GM18868 (cell line): ENCODE measurements around the gene LTBP2.

ENCODE experiments used
- ATAC-seq: cut with Tn5 transposase; IDR thresholded peaks from one replicate; pipeline ENCODE4 v1.9.1; 2021; ENCODE audit warnings: mild to moderate bottlenecking, moderate library complexity; ENCODE audit not compliant: unreplicated experiment

LTBP2 gene

DNA sequence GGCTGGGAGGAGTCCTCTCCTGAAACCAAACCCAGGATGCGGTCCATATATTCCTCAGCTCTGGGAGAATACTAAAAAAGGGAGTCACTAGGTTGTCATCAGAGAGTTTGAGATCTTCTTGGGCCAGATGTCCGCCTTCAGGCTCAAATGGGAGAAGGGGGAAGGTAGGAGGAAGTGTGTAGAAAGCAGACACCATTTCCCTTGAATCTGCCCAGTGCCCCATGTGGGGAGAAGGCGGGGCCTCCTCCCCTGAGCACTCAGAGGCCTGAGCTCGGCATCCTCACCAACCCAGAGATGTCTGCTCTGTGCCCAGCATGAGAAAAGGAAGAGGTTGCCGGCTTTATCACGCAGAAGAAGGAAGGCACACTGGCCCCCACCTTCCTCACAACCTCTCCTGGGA, 37.3 kb downstream of the LTBP2 start:
- ATAC-seq = no peak

DNA sequence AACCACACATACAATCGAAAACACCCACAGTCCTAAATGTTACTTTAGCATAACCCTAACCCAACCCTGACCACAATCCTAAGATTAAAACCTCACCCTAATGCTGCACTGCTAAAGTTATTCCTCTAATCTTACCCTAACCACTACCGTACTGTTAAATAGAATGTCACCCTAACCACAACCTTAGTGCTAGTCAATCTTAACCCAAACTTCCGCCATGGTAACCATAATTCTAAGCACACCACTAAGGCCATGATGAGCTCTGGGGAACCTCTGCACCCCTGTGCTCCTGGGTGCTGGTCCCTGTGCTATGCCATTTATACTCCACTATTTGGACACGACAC, 38.0 kb downstream of the LTBP2 start:
- ATAC-seq = no peak

DNA sequence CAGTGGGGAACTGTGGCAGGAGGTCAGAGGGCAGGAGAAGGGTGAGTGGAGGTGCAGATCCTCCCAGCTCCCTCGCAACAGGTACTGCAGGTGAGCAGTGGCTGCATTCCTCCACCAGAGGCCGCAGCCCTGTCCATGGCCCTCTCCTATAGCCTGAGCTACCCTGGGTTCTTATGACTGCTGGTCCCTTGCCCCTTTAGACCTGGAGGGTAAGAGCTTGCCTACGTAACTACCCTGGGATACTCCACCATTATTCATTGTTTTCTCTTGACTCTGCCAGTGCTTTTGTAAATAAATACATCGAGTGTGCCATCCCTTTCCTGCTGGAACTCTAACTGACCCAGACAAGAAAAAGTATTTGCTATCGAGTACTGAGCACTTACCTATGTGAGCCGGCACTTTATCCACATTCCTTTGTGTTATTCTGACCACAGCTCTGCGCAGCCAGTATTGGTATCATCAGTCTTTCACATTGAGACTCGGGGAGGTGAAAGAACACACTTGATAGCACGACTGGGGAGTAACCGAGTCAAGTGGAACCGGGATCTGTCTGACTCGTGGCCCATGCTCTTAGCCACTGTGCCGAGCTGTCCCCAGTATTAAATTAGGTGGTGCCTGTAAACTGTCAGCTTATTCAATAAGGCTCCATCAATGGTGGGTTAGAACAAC, 38.5 kb downstream of the LTBP2 start:
- no peak for ATAC-seq

DNA sequence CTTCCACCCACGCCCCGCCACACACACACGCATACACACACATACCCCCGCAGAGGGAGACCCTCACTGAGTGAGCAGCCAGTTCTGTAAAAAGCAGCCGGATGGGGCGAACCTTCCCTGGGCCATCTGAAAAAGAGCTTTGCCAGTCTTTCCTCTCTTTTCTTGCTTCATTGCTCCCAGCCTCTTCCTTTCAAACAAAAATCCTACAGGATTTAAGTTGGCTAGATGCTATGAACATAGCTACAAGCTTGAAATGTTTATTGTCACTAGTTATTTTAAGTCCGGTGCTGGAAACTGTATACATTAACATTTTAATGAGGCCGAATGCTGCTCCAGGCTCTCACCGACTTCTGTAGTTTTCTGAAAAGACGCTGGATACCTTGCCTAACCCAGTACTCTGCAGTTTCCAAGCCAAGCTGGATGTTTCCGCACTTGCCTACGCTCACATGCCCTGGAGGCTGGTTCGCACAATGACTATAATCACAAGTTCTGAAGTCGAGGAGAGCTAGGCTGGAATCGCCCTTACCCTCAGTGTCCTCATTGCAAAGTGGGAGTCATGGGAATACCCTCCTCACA, 39.2 kb downstream of the LTBP2 start:
- no peak for ATAC-seq

DNA sequence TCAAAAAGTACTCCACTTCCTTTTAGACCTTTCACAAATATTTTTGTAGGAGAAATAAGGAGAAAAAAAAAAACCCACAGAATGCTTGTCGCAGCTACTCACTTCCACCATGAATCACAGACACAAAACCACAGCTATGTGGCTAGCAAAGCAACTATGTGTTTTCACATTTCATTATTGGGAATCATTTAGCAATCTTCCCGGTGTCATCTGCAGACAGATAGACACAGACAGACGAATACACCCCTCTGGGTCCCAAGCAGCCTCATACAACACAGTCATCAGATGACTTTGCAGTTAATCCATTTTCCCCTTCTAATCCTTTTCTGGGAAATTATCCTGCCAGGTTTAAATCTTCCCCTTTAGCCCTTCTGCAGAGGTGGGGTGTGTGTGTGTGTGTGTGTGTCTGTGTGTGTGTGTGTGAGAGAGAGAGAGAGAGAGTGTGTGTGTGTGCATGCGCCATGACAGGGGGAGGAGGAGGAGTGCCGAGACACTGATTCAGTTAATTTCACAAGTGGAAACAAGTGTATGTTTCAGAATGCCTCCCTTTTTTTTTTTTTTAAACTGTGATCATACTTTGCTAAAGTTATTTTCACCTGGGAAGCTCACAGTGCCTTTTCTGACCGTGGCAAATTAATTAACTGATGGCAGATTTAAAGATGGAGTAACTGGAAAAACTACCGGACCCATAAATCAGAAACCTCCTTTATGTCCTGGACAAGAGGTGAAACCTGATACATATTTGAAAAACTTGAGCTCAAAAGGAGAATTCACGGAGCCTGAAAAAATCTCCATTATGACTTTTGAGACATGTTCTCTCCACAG, 39.9 kb downstream of the LTBP2 start:
- no peak for ATAC-seq

DNA sequence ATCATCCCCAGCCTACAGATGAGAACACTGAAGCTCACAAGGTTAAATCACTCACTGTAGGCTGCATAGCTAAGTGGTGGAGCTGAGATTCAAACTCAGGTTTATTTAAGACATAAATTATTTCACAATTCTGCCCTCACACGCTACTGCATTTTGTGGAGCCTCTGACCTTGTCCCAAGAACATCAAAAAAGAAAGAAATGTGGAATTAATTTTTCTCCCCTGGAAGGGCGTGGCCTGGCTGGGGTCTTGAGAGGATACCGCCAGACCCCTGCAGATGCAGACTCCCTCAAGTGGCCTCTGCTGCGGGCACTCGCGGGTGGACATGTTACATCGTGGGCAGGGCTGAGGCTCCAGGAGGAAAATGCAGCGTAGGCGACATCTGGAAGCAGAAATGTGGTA, 40.6 kb downstream of the LTBP2 start:
- ATAC-seq = no peak

DNA sequence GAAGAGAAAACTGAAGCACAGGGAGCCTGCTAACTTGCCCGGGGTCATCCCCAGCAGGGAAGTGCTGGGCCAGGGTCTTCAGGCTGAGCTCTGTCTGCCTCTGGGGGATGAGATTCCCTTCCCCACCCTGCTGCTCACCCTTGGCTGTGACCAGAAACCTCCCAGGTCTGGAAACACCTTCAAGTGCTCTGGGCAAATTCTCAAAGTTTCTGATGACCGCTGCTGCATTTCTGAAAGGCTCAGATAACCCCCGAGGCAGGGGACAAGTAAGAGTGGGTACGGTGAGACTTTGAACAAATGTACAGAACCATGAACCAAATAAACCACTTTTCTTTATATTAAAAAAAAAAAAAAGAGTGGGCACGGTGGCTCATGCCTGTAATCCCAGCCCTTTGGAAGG, 41.3 kb downstream of the LTBP2 start:
- ATAC-seq = no peak

DNA sequence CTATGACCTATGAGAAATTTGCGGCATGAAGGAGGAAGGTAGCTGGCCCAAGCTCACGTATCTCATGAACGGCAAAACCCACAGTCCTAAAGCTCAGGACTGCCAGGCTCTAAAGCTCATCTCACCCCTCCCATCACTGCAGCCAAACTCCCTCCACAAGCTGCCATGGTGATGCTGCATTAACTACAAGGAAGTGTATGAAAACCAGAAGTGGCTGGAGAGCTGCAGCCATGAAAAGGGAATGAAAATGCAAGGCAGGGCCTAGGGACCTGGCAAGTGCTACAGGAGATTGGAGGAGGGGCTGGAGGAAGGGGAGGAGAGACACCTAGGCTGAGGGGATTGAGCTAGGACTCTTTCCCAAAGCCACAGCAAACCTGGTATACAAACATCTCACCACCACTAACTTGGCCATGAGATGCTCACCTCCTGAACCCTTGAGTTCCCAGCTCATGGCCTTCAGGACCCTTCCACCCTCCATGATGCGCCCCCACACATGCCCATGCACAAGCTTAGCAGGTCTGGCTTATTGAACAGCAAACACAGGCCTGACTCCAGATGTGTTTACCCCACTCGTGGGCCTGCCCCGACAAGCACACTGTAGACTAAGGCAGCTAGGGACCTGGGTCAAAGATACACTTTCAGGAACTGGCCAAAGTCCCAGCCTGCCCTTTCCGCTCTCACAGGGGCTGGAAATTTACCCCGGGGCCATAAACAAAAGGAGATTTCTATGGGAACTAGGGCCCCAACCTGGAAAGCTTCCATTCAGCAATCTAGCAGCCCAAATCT, 42.0 kb downstream of the LTBP2 start:
- ATAC-seq = no peak

DNA sequence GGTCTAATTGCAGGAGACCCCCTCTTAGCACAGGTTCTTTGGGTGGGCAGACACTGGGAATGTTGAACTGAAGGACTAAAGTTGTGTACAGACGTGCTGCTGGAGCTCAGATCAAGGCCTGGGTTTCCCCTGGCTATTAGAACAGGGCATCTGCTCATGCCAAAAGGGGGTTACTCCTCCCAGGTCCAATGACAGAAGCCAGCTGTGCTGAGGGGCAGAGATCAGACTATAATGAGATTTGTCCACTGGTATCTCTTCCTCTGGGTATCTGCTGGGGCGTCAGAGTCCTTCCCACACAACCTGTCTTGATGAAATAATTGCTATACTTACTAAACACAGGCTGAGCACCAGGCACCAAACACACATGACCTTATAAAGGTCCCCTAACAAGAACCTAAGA, 42.6 kb downstream of the LTBP2 start:
- no peak for ATAC-seq

DNA sequence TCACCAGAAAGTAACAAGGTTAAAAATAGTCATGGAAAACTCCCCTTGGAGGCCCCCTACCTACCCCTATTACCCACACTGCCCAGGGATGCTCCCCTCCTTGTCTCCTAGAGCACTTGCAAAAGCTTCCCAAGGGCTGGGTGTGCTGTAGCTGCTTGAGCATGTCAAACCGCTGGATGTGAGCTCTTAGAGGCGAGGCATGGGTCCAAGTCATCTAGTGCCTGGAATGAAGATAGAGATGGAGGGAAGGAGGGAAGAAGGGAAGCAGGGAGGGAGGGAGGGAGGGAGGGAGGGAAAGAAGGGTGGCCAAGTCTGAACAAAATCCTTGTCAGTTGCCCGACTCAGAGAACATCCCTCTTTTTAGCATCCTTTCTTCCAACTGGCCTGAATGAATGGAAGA, 43.1 kb downstream of the LTBP2 start:
- no peak for ATAC-seq

DNA sequence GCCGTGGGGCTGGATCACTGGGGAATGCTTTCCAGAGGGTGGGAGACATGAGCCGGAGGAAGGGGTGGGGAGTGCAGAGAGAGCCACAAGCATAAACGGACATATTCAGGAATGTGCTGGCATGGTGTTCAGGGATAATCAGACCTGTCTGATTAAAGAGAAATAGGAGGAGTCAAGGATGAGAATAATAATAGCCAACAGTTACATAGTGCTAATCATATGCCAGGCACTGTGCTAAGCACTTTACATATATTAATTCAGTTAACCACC, 43.7 kb downstream of the LTBP2 start:
- ATAC-seq = no peak

DNA sequence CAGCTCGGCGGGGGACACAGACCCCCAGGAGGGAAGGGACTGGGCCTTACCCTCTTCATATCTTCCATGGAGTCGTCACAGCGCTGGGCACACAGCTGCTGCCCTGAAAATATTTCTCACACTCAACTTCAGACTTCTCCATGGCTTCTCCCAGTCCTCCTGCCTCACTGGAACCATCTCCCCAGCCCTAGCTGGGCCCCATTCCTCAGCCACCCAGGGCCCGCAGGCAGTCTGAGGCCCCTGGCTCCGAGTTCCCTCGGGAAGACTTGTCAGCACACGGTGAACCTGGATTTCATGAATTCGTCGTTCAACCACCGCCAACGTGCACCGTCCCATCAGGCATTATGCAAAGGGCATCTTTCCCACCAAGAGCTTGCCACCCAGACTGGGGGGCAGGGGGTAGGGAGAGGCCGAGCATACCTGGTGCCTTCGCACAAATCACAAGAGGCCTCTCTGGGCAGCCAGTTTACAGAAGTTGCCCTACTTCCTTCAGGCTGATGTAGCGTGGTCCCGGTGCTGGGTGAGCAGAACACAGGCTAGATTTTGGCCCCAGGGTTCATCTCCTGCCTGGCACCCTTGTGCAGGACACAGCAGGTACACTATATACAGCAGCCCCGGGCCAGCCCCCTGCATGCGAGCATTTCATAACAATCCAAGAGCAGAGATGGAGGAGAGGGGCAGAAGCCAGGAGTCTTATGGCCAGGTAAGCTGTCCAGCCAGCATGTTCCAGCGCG, 44.2 kb downstream of the LTBP2 start:
- no peak for ATAC-seq

DNA sequence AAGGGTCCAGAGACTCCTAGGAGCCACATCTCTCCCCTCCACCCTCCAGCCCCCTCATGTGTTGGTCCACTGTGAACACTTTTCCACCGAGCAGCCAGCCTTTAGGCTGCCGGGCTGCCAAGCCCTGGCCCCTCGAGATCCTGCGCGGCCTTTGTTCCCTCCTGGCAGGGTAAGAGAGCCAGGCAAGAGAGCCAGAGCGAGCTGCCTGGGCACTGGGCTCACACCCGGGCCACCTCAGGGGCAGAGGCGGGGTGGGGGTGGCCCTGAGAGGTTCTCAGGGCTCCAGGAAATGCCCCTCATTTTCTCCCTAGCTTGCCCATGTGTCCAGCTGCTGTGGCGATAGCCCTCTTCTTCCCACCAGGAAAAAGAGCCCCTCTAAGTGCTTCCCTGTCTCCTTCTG, 44.8 kb downstream of the LTBP2 start:
- ATAC-seq = no peak

DNA sequence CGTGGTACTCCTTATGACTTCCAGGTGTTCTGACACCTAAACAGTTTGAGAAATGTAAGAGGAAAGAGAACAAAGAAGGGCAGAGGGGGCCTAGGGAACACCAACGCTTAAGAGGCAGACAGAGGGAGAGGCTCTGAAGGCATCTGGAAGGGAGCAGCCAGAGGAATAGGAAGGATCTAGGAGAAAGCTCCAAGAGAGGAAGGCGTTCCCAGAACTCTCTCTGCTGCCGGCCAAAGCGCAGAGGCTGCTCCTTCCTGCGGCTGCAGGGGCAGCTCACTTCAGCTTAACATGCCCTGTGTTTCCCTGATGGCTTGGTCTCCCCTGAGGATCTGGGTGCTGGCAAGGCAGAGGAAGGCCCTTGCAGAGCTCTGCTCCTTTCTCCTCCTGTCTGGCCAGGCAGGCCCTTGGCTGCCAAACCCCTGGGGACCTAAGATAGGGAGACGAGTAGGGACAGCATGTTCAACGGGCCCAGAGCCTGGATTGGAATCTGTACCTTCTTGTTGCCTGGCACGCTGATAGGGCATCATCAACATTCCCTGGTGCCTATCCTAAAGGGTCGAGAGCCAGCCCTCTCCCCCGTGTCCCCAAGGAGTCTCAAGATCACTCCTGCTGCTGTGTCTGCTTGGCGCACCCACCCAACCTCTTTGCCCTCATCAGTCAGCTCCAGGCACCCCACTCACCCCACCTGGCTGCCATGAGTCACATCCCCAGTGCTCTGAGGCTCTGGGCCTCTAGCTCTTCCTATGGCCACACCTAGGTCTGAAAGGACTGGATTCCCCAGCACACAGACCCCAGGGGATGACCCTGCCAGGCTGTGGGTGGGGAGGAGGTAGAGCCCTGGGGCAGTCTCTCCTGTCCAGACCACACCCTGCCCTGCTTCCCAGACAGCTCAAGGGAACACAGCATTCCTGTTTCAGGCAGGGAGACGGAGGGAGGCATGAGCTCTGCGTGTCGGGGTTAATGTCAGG, 45.6 kb downstream of the LTBP2 start:
- ATAC-seq = no peak

DNA sequence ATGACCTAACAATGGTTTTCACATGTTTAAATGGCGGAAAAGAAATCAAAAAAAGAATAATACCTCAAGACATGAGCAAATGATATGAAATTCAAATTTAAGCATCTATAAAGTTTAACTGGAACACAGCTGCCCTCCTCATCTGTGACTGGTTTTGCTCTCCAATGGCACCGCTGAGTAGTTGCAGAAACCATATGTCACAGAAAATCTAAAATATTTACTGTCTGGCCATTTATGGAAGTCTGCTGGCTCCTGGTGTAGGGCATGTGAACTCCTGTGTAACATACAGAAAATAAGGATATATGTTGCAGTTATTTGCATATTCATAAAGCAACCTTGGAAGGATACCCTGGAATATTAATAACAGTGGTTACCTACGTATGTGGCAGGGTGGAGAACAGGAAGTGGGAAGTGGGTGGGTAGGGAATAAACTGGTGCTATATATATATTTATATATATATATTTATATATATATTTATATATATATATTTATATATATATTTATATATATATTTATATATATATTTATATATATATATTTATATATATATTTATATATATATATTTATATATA, 48.4 kb downstream of the LTBP2 start:
- no peak for ATAC-seq

DNA sequence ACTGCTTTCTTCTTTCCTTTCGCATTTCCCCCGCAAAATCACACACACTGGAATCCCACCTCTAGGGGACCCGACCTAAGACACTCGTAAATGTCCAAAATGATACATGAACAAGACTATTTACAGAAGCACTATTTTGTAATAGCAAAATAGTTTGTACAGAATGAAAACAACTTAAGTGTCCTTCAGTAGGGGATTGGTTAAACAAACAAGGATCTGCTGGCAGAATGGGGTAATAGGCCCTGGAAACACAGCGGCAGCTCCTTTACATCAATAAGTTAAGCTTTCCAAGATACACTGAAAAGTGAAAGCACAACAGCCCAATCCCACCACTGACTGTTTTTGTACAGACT, 48.8 kb downstream of the LTBP2 start:
- ATAC-seq = no peak

DNA sequence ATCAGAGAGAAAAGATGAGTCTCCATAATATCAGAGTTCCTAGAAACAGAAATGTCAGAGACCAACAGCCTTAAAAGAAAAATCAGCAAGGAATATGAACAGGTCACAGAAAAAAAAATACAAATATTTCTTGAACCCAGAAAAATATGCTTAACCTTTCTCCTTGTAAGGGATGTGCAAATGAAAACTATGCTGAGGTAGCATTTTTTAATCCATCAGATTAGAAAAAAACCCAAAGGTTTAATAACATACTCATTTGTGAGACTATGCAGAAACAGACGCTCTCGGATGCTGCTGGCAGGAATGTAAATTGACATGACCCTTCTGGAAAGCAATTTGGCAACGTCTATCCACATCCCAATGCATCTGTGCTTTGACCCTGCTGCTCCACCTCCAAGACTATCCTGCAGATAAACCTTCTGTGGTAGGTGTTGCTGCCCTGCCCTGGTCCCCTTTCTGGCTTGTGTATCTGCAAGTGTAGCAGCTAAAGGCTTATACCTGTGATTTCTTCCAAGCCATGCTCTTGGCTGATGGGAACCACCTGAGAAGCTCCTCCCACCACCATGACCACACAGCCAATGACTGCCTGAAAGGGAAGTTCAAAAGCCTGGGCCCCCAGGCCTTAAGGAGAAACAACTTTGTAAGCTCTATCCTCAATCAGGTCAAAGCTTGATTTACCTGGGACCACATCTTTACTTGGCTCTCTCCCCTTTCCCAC, 49.4 kb downstream of the LTBP2 start:
- no peak for ATAC-seq

DNA sequence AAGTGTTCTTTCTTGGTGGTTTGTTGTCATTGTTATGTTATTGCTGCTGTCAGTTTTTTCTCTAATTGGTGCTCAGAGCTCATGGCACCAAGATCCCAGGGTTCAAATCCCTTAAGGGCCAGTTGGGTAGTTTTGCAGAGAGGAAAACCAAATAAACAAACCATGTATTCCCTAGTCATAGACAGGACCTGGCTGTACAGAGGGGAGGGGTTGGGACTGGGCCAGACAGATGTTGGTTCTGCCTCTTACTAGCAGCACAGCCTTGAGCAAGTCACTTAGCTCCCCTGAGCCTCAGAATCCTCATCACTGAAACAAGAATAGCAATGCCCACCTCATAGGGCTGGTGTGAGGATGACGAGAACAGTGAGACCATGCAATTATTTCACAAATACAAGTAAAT, 53.4 kb downstream of the LTBP2 start:
- ATAC-seq = no peak

DNA sequence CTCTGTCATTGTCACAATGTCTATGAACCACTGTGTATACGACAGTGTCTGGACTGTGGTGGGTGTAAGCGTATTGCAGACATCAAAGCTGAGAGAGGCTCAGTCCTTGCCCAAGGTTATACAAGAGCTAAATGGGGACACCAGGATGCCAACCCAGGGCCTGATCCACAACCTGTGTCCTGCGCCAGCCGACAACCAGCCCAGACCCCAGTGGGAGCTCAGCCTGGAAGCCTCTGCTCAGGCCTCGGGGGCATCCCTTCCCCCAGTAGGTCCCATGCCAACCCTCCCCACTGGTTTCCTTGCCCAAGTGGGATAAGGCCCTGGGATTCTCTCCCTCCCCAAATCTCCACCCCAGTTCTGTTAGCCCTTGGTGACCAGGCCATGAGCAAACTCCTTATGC, 54.3 kb downstream of the LTBP2 start:
- ATAC-seq = no peak
